Omental fat pad (tissue), 4 donors: ENCODE data around the gene CENPT. TPM values are rescaled to one million over a fixed set of nuclear protein-coding genes. Genes with fewer than 3 reads are reported as not detected.
A peak's percentile ranks its signal among the peaks of the same experiment; 100 is the strongest.
"Not testable (repeated sequence)": the region's sequence is repeated elsewhere in the genome, so short reads cannot be mapped to it uniquely, and the experiment has no call there.

ENCODE experiments used
- ATAC-seq: fragments of 150-250 bp; one replicate; pipeline ENCODE4 v1.9.1; 2016; ENCODE audit warnings: mild to moderate bottlenecking, moderate library complexity; ENCODE audit not compliant: low FRiP score
- DNase-seq: peaks from one replicate; pipeline ENCODE4 v3.0.0-alpha.2; 2019; ENCODE audit warnings: low spot score
- CTCF ChIP-seq, 3 donors: fragments of 450-650 bp; IDR thresholded peaks; one replicate each; pipeline ENCODE4 v1.5.1; 2016 to 2017; ENCODE audit warnings: antibody characterized with exemption in 3 of 3, mild to moderate bottlenecking in 3 of 3, moderate library complexity in 2 of 3
- total RNA-seq, 4 donors: library from RNA; depleted of rRNA; stranded (reverse); fragments of >200 nt; gene quantifications; one replicate each; pipeline ENCODE4 v1.1.0, GENCODE V29; 2016

CENPT gene
- total RNA-seq, 4 donors from 2014 or later = 22.9 to 135 (median 37.8) TPM

GRCh38 chr16:67842509-67843342 lies 4.8 kb downstream of the CENPT start:
- ATAC-seq = peak; percentile 14
- no peak for TF ChIP-seq CTCF (IDR thresholded peaks at IDR 0.05)
- DNase-seq = no peak

GRCh38 chr16:67841816-67842508 lies 5.5 kb downstream of the CENPT start, which contains the start of gene THAP11:
Gene THAP11, plus strand, starts transcription at chr16:67842320. Its CDS starts 235 bp downstream, at chr16:67842555.
- TF ChIP-seq CTCF (IDR thresholded peaks at IDR 0.05) = peak in 2 of 3 donors; percentile 30 to 81
- peak; percentile 84 for DNase-seq
- peak; percentile 85 for ATAC-seq

DNA sequence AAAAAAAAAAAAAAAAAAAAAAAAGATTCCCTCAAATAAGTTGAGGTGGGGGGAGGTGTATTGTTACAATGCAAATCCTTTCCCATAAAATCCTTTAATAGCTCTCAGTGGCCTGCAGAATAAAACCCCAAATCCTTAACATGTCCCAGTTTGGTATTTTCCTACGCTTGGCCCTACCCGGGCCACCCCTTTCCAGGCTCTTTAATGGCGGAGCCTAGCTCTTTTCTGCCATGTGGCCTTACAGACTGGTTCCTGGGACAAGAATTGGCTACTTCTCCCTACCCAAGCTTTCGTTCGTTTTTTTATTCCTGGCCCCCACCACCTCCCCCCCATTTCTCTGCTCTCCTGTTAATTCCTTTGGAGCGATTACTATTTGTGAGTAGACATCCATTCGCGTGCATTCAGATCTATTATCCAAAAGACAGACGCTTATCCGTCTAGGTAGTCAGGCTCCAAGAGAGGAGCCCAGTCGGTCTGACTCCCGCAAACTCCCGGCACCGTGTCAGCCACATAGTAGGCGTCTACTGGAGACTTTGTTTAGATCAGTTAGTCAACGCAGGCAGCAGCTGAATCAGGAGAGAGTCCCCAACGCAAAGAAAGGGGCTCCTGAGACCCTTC lies 6.2 kb downstream of the CENPT start:
- ATAC-seq (peak; percentile 1), DNase-seq (no peak)
- no peak for TF ChIP-seq CTCF (IDR thresholded peaks at IDR 0.05)

DNA sequence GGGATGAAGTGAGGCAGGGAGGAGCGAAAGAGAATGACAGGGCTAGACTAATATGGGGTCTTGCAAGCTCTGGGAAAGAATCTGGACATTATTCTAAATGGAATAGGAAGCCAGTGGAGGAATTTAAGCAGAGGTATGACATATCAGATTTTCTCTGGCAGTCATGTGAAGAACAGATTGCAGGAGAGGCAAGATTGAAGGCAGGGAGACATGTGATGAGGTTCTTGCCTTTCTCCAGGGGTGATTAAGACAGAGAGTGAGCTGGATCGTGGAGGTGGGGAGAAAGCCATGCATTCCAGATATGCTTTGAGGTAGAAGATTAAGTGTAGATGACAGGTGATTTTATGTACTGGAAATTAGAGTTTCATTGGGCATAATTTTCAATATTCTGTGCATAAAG lies 9.7 kb downstream of the CENPT start:
- DNase-seq (no peak), ATAC-seq (no peak)
- TF ChIP-seq CTCF (IDR thresholded peaks at IDR 0.05) = no peak

GRCh38 chr16:67837190-67837589 lies 10.3 kb downstream of the CENPT start:
- not testable (repeated sequence) for ATAC-seq, DNase-seq

DNA sequence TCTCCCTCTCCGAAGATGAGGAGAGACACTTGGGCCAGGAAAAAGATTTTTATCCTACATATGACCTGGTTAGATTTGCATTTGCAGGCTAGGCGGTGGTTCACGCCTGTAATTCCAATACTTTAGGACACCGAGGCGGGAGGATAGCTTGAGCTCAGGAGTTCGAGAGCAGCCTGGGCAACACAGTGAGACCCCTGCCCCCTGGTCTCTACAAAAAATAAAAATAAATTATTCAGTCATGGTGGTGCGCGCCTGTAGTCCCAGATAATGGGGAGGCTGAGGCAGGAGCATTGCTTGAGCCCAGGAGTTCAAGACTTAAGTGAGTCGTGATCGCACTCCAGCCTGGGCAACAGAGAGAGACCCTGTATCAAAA lies 13.3 kb downstream of the CENPT start:
- DNase-seq (no peak), ATAC-seq (no peak)
- TF ChIP-seq CTCF (IDR thresholded peaks at IDR 0.05) = no peak
